H1 (cell line): Measurements from ENCODE around the gene ANP32A. TPM values are rescaled to one million over a fixed set of nuclear protein-coding genes. Genes with fewer than 3 reads are reported as not detected.

Experiments
- RNF2 ChIP-seq: fragments of 200-900, 300-1000 bp; sonication (generic); IDR thresholded peaks from 2 replicates; pipeline ENCODE4 v1.7.1; 2016; ENCODE audit warnings: borderline replicate concordance, low read depth, mild to moderate bottlenecking, antibody characterized with exemption, low read length; ENCODE audit not compliant: poor library complexity, severe bottlenecking; ENCODE audit errors: missing control alignments
- polyA plus RNA-seq, 7 experiments: library from polyadenylated mRNA; depleted of rRNA in 3 of 7; stranded (reverse) in 5 of 7; unstranded in 2 of 7; fragments of >200 nt in 5 of 7; fragments of 200-250 nt in 2 of 7; gene quantifications; 1 replicate in 5 of 7; 2 replicates in 1 of 7; 4 replicates in 1 of 7; pipeline versions ENCODE4 v1.2.1 to v1.2.3, GENCODE V29; 2011 to 2013; ENCODE audit warnings: missing spikeins in 2 of 7, mixed read lengths in 2 of 7
- total RNA-seq: library from RNA; stranded (reverse); fragmentation: NEBNext Ultra II Directional; extraction: Animal tissue kit (Norgen Biotek cat#: 25700); gene quantifications from 2 replicates; pipeline ENCODE4 v1.2.1, GENCODE V29; 2021
- TF ChIP-seq, protein P1 (sequence below): IDR thresholded peaks from 2 replicates; pipeline ENCODE4 v1.6.1; 2012; ENCODE audit warnings: inconsistent platforms

ANP32A gene
- total and polyA plus RNA-seq, 2 of the 8 experiments (the other 6 are each of a cell fraction or from before 2014, with no cell fraction given) = 70.8 to 295 TPM

GRCh38 chr15:68851971-68852370, 31.3 kb upstream of the ANP32A start (continued):
- TF ChIP-seq, protein P1, sequence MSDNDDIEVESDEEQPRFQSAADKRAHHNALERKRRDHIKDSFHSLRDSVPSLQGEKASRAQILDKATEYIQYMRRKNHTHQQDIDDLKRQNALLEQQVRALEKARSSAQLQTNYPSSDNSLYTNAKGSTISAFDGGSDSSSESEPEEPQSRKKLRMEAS = no peak
- no peak for TF ChIP-seq RNF2
